H1 (cell line): ENCODE results near the gene NEUROG1. TPM values are rescaled to one million over a fixed set of nuclear protein-coding genes. Genes with fewer than 3 reads are reported as not detected.
"Not testable (repeated sequence)": the region's sequence is repeated elsewhere in the genome, so short reads cannot be mapped to it uniquely, and the experiment has no call there.

ENCODE experiments used
- CTCF ChIA-PET: fragments of 300-600 bp; sonication (Branson Sonifier 250); formaldehyde crosslinking; loops from one replicate; lab custom pipeline; 2021; ENCODE audit not compliant: partially characterized antibody; lab: Charles Lee
- POLR2A ChIA-PET: fragments of 300-600 bp; sonication (Branson Sonifier 250); formaldehyde crosslinking; loops from one replicate; lab custom pipeline; 2021; ENCODE audit warnings: inconsistent platforms; ENCODE audit not compliant: partially characterized antibody; lab: Charles Lee
- DNase-seq, 2 experiments: peaks; one replicate each; pipeline versions ENCODE4 v3.0.0 to v3.0.0-alpha.2; 2010 to 2022; ENCODE audit warnings: low spot score in 2 of 2, low read depth in 1 of 2, mixed read lengths in 1 of 2
- FAIRE-seq: peaks from 2 replicates; lab custom pipeline; 2011; peaks lifted over from hg19 to GRCh38; lab: Jason Lieb, UNC
- H2AFZ ChIP-seq: 2 replicates; pipeline ENCODE4 v1.8.1; 2012; ENCODE audit warnings: low read length, inconsistent platforms
- H2AK5ac ChIP-seq: 2 replicates; pipeline ENCODE4 v1.6.1; 2013; ENCODE audit warnings: low read depth, low read length
- H2BK120ac ChIP-seq: replicated peaks from 2 replicates; pipeline ENCODE3; 2013; ENCODE audit warnings: low read depth, low read length, inconsistent platforms
- H2BK12ac ChIP-seq: 2 replicates; pipeline ENCODE4 v1.6.1; 2013; ENCODE audit warnings: low read depth, low read length
- H2BK15ac ChIP-seq: 2 replicates; pipeline ENCODE4 v1.6.1; 2013; ENCODE audit warnings: low read length
- H2BK20ac ChIP-seq: 2 replicates; pipeline ENCODE4 v1.6.1; 2013; ENCODE audit warnings: low read length
- H2BK5ac ChIP-seq: 2 replicates; pipeline ENCODE4 v1.6.1; 2013; ENCODE audit warnings: low read depth, low read length
- H3K14ac ChIP-seq: 2 replicates; pipeline ENCODE4 v1.6.1; 2013; ENCODE audit warnings: inconsistent platforms; ENCODE audit not compliant: insufficient read length
- H3K18ac ChIP-seq: 2 replicates; pipeline ENCODE4 v1.6.1; 2013; ENCODE audit warnings: low read length; ENCODE audit errors: extremely low read depth
- H3K23ac ChIP-seq: 2 replicates; pipeline ENCODE4 v1.6.1; 2013; ENCODE audit warnings: inconsistent platforms; ENCODE audit not compliant: insufficient read length
- H3K23me2 ChIP-seq: 2 replicates; pipeline ENCODE4 v1.6.1; 2013; ENCODE audit warnings: low read depth, low read length
- H3K27ac ChIP-seq: 2 replicates; pipeline ENCODE4 v1.6.1; 2011; ENCODE audit warnings: low read depth, low read length, inconsistent platforms
- H3K27me3 ChIP-seq, 4 experiments: replicated peaks in 1 of 4; 1 replicate in 1 of 4; 2 replicates in 3 of 4; pipeline versions ENCODE4 v1.6.1 to v1.8.1; 2011 to 2013; ENCODE audit warnings: low read length in 3 of 4, mild to moderate bottlenecking in 3 of 4, inconsistent platforms in 2 of 4, mixed read lengths in 2 of 4, moderate library complexity in 1 of 4; ENCODE audit not compliant: control insufficient read depth in 3 of 4, insufficient read depth in 3 of 4; ENCODE audit errors: extremely low read depth in 1 of 4
- H3K36me3 ChIP-seq, 4 experiments: 2 replicates each; pipeline versions ENCODE4 v1.6.1 to v1.8.1; 2011 to 2013; ENCODE audit warnings: mild to moderate bottlenecking in 4 of 4, low read length in 3 of 4, moderate library complexity in 2 of 4, control low read depth in 1 of 4, inconsistent platforms in 1 of 4; ENCODE audit not compliant: insufficient read depth in 4 of 4, control insufficient read depth in 2 of 4
- H3K4ac ChIP-seq: replicated peaks from 2 replicates; pipeline ENCODE3; 2013; ENCODE audit warnings: low read length, low read depth, mixed read lengths, inconsistent platforms; ENCODE audit not compliant: insufficient read length
- H3K4me1 ChIP-seq, 4 experiments: replicated peaks in 1 of 4; 1 replicate in 1 of 4; 2 replicates in 3 of 4; pipeline versions ENCODE4 v1.6.1 to v1.8.1; 2011 to 2013; ENCODE audit warnings: low read length in 3 of 4, inconsistent platforms in 2 of 4, mixed read lengths in 1 of 4; ENCODE audit not compliant: insufficient read depth in 4 of 4, control insufficient read depth in 3 of 4
- H3K4me2 ChIP-seq, 2 experiments: 2 replicates each; pipeline versions ENCODE4 v1.6.1 to v1.8.1; 2011 to 2013; ENCODE audit warnings: low read depth in 2 of 2, low read length in 2 of 2, control low read depth in 1 of 2, inconsistent platforms in 1 of 2, mild to moderate bottlenecking in 1 of 2; ENCODE audit not compliant: insufficient read depth in 1 of 2
- H3K4me3 ChIP-seq, 4 experiments: fragments of 200-600, 300-600 bp in 1 of 4; sonication (generic), shearing (Covaris generic), sonication (Bioruptor Twin) in 1 of 4; 2 replicates each; pipeline versions ENCODE4 v1.5.1 to v1.8.1; 2011 to 2016; ENCODE audit warnings: low read length in 4 of 4, low read depth in 3 of 4, control low read depth in 2 of 4, inconsistent platforms in 2 of 4, mild to moderate bottlenecking in 2 of 4, mixed read lengths in 1 of 4, moderate library complexity in 1 of 4; ENCODE audit not compliant: insufficient read depth in 2 of 4; ENCODE audit errors: extremely low read depth in 1 of 4
- H3K56ac ChIP-seq: replicated peaks from 2 replicates; pipeline ENCODE3; 2013; ENCODE audit warnings: low read depth, mild to moderate bottlenecking, mixed read lengths, low read length, inconsistent platforms; ENCODE audit not compliant: insufficient read length
- H3K79me1 ChIP-seq: 2 replicates; pipeline ENCODE4 v1.6.1; 2013; ENCODE audit warnings: low read depth, low read length, control low read depth
- H3K79me2 ChIP-seq, 2 experiments: 2 replicates each; pipeline versions ENCODE4 v1.6.1 to v1.8.1; 2012 to 2013; ENCODE audit warnings: low read length in 2 of 2, mild to moderate bottlenecking in 2 of 2, inconsistent platforms in 1 of 2; ENCODE audit not compliant: insufficient read depth in 2 of 2, control insufficient read depth in 1 of 2
- H3K9ac ChIP-seq, 4 experiments: replicated peaks in 1 of 4; 1 replicate in 1 of 4; 2 replicates in 3 of 4; pipeline versions ENCODE4 v1.6.1 to v1.8.1; 2011 to 2013; ENCODE audit warnings: low read depth in 3 of 4, low read length in 3 of 4, control low read depth in 2 of 4, mild to moderate bottlenecking in 2 of 4, moderate library complexity in 2 of 4, inconsistent platforms in 1 of 4; ENCODE audit errors: extremely low read depth in 1 of 4
- H3K9me3 ChIP-seq, 2 experiments: 2 replicates each; pipeline versions ENCODE4 v1.6.1 to v1.8.1; 2012 to 2013; ENCODE audit warnings: mild to moderate bottlenecking in 2 of 2, moderate library complexity in 2 of 2, control low read depth in 1 of 2, inconsistent platforms in 1 of 2, low read depth in 1 of 2, low read length in 1 of 2, mixed read lengths in 1 of 2; ENCODE audit not compliant: insufficient read depth in 2 of 2
- H4K20me1 ChIP-seq, 2 experiments: replicated peaks in 1 of 2; 2 replicates each; pipeline versions ENCODE3 to v1.8.1; 2011 to 2013; ENCODE audit warnings: inconsistent platforms in 2 of 2, low read length in 2 of 2, mild to moderate bottlenecking in 1 of 2; ENCODE audit not compliant: insufficient read depth in 2 of 2, control insufficient read depth in 1 of 2
- H4K5ac ChIP-seq: 2 replicates; pipeline ENCODE4 v1.6.1; 2013; ENCODE audit warnings: low read length, low read depth, mixed read lengths, inconsistent platforms; ENCODE audit not compliant: insufficient read length
- H4K8ac ChIP-seq: 2 replicates; pipeline ENCODE4 v1.8.0; 2013; ENCODE audit warnings: mild to moderate bottlenecking, moderate library complexity, low read length, inconsistent platforms; ENCODE audit not compliant: insufficient read depth; ENCODE audit errors: extremely low read depth
- H4K91ac ChIP-seq: replicated peaks from 2 replicates; pipeline ENCODE3; 2013; ENCODE audit warnings: low read length, mixed read lengths, inconsistent platforms; ENCODE audit not compliant: insufficient read length
- WGBS, 2 experiments: shearing (Covaris generic) in 1 of 2; methylation state at CpG; one replicate each; pipeline versions ENCODE4 v1.1.6 to v1.1.7; 2013 to 2015; ENCODE audit warnings: low lambda C conversion rate in 2 of 2, mixed read lengths in 2 of 2, inconsistent platforms in 1 of 2, low coverage in 1 of 2, missing lambda C conversion rate in 1 of 2; ENCODE audit not compliant: insufficient replicate concordance in 2 of 2, insufficient coverage in 1 of 2, insufficient read length in 1 of 2; ENCODE audit errors: extremely low coverage in 1 of 2, missing lambda C conversion rate in 1 of 2; 5-methylcytosine and 5-hydroxymethylcytosine counted together
- polyA plus RNA-seq, 7 experiments: library from polyadenylated mRNA; depleted of rRNA in 3 of 7; stranded (reverse) in 5 of 7; unstranded in 2 of 7; fragments of >200 nt in 5 of 7; fragments of 200-250 nt in 2 of 7; gene quantifications; 1 replicate in 5 of 7; 2 replicates in 1 of 7; 4 replicates in 1 of 7; pipeline versions ENCODE4 v1.2.1 to v1.2.3, GENCODE V29; 2011 to 2013; ENCODE audit warnings: missing spikeins in 2 of 7, mixed read lengths in 2 of 7
- total RNA-seq: library from RNA; stranded (reverse); fragmentation: NEBNext Ultra II Directional; extraction: Animal tissue kit (Norgen Biotek cat#: 25700); gene quantifications from 2 replicates; pipeline ENCODE4 v1.2.1, GENCODE V29; 2021

The NEUROG1 gene
- total and polyA plus RNA-seq, 2 of the 8 experiments (the other 6 are each of a cell fraction or from before 2014, with no cell fraction given), result not detected

DNA sequence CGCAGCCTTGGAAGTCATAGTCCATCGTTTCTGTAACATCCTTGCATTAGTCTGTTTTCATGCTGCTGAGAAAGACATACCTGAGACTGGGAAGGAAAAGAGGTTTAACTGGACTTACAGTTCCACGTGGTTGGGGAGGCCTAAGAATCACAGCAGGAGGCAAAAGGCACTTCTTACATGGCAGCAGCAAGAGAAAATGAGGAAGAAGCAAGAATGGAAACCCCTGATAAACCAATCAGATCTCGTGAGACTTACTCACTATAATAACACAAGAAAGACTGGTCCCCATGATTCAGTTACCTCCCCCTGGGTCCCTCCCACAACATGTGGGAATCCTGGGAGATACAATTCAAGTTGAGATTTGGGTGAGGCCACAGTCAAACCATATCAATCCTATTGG, 40.2 kb downstream of the NEUROG1 start:
- Histone ChIP-seq H4K20me1 (peaks cover 3 to 10% of the 10 kb centered on the region in 2 experiments), H3K4me1 (peaks cover 4 to 23% (median 12%) of the 10 kb centered on the region in 4 experiments), H3K27me3 (peaks cover 47 to 80% (median 68%) of the 10 kb centered on the region in 4 experiments)
- H3K23me2 ChIP-seq, H3K9me3 ChIP-seq, H3K4ac ChIP-seq, H3K36me3 ChIP-seq, H3K27ac ChIP-seq, H3K14ac ChIP-seq, H3K18ac ChIP-seq, H2BK120ac ChIP-seq, H2AK5ac ChIP-seq, H2AFZ ChIP-seq, DNase-seq, H3K79me2 ChIP-seq, H4K8ac ChIP-seq, H4K5ac ChIP-seq, H2BK5ac ChIP-seq, FAIRE-seq, H4K91ac ChIP-seq, H2BK20ac ChIP-seq, H3K4me3 ChIP-seq, H3K23ac ChIP-seq, H2BK15ac ChIP-seq, H2BK12ac ChIP-seq, H3K9ac ChIP-seq, H3K79me1 ChIP-seq, H3K4me2 ChIP-seq, H3K56ac ChIP-seq, POLR2A ChIA-PET: not testable (repeated sequence)
- WGBS, 2 experiments, result 76% methylated on average over 4 of the region's 4 CpGs; no CpG with 5 or more reads in 1 of the 2 experiments
- CTCF ChIA-PET, result interaction anchor here (1.0 to 2.5 kb wide), 5 partner anchors 30 to 58 kb away, joined by 3 to 9 read pairs (median 4); no protein-coding TSS in a partner anchor
